HCT116 (cell line): ENCODE results near the gene IFI27L2.

Experiments used
- EZH2 ChIP-seq: fragments of 200-600 bp; sonication (generic); IDR thresholded peaks from 2 replicates; pipeline ENCODE4 v1.6.1; 2017; ENCODE audit warnings: antibody characterized with exemption, mixed run types
- POLR2A ChIP-seq: IDR thresholded peaks from 2 replicates; pipeline ENCODE4 v1.7.0; 2011; ENCODE audit warnings: borderline replicate concordance; ENCODE audit not compliant: insufficient read depth, insufficient read length; ENCODE audit errors: extremely low read depth
- POLR2AphosphoS5 ChIP-seq: IDR thresholded peaks from 2 replicates; pipeline ENCODE4 v1.6.1; 2011; ENCODE audit warnings: mild to moderate bottlenecking, low read depth, low read length, moderate library complexity
- RAD21 ChIP-seq: IDR thresholded peaks from 2 replicates; pipeline ENCODE4 v1.6.1; 2012; ENCODE audit warnings: low read depth, mild to moderate bottlenecking
- ZNF274 ChIP-seq: fragments of 200-500 bp; sonication (Bioruptor generic); IDR thresholded peaks from 2 replicates; pipeline ENCODE4 v1.6.1; 2014; ENCODE audit warnings: mild to moderate bottlenecking, low read depth, low read length, inconsistent platforms
- TF ChIP-seq, protein P1 (sequence below), 3 experiments: fragments of 200-600 bp in 1 of 3; sonication (generic) in 1 of 3; IDR thresholded peaks in 2 of 3; conservative IDR thresholded peaks in 1 of 3; 2 replicates each; pipeline ENCODE4 v1.5.1; 2012 to 2017; ENCODE audit warnings: low read depth in 2 of 3, low read length in 2 of 3, antibody characterized with exemption in 1 of 3, borderline replicate concordance in 1 of 3, control low read depth in 1 of 3, mild to moderate bottlenecking in 1 of 3, mixed read lengths in 1 of 3, mixed run types in 1 of 3, moderate library complexity in 1 of 3; ENCODE audit not compliant: insufficient read depth in 1 of 3

DNA sequence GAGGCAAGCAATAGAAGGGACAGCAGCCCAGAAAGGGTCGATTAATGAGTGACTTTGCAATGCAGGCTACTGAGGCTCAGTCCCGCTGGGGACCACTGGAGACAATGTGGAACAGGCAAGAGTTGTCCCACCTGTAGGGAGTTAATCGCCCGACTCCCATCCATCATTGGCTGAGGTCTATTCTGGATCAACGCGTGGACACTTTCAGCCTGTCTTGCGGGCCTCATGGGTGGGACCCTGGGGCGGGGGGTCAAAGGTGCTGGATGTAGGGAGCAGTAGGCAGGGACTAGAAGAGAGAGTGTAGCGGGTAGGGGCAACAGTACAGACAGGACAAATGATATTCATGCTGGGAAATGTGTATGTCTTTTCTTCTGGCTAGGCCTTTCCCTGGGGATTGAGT lies 6.1 kb downstream of the IFI27L2 start:
- TF ChIP-seq ZNF274: no peak
- TF ChIP-seq, protein P1, sequence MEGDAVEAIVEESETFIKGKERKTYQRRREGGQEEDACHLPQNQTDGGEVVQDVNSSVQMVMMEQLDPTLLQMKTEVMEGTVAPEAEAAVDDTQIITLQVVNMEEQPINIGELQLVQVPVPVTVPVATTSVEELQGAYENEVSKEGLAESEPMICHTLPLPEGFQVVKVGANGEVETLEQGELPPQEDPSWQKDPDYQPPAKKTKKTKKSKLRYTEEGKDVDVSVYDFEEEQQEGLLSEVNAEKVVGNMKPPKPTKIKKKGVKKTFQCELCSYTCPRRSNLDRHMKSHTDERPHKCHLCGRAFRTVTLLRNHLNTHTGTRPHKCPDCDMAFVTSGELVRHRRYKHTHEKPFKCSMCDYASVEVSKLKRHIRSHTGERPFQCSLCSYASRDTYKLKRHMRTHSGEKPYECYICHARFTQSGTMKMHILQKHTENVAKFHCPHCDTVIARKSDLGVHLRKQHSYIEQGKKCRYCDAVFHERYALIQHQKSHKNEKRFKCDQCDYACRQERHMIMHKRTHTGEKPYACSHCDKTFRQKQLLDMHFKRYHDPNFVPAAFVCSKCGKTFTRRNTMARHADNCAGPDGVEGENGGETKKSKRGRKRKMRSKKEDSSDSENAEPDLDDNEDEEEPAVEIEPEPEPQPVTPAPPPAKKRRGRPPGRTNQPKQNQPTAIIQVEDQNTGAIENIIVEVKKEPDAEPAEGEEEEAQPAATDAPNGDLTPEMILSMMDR (IDR thresholded peaks at IDR 0.05 in 2 of 3, conservative IDR thresholded peaks at IDR 0.05 in 1 of 3; ENCODE audit: borderline replicate concordance in 1 of 3, insufficient read depth in 1 of 3, low read depth in 2 of 3, low read length in 2 of 3): no peak
- TF ChIP-seq EZH2: no peak
- no peak for TF ChIP-seq RAD21
- no peak for TF ChIP-seq POLR2AphosphoS5
- no peak for TF ChIP-seq POLR2A
